Urinary bladder (tissue), 4 donors: ENCODE measurements around the gene TRIM8. TPM values are rescaled to one million over a fixed set of nuclear protein-coding genes. Genes with fewer than 3 reads are reported as not detected.
"Not testable (repeated sequence)": the region's sequence is repeated elsewhere in the genome, so short reads cannot be mapped to it uniquely, and the experiment has no call there.

Experiments
- DNase-seq: peaks from one replicate; pipeline ENCODE4 v3.0.0-alpha.2; 2015; ENCODE audit errors: extremely low spot score
- H3K27ac ChIP-seq: one replicate; pipeline ENCODE4 v1.5.1; 2013; ENCODE audit warnings: low read depth, mild to moderate bottlenecking, moderate library complexity
- H3K36me3 ChIP-seq: one replicate; pipeline ENCODE4 v1.6.1; 2013; ENCODE audit warnings: mild to moderate bottlenecking, moderate library complexity; ENCODE audit not compliant: insufficient read depth
- H3K4me1 ChIP-seq: one replicate; pipeline ENCODE4 v1.6.1; 2013; ENCODE audit warnings: mild to moderate bottlenecking, moderate library complexity; ENCODE audit not compliant: insufficient read depth
- H3K4me3 ChIP-seq: one replicate; pipeline ENCODE4 v1.5.1; 2013; ENCODE audit warnings: low read depth, low read length
- WGBS: extraction: QIAGEN DNeasy Blood & Tissue Kit; methylation state at CpG from one replicate; pipeline ENCODE4 v1.1.7; 2013; 5-methylcytosine and 5-hydroxymethylcytosine counted together
- polyA plus RNA-seq: library from polyadenylated mRNA; stranded (reverse); fragments of 200-250 nt; gene quantifications from one replicate; pipeline ENCODE4 v1.2.3, GENCODE V29; 2013
- total RNA-seq: library from RNA; depleted of rRNA; stranded (reverse); fragments of >200 nt; gene quantifications from one replicate; pipeline ENCODE4 v1.2.3, GENCODE V29; 2014
- donor health status: healthy with polysubstance abuse.
- donor health status: healthy.

The TRIM8 gene
- total and polyA plus RNA-seq, 2 donors, result 35.5 to 116 TPM

DNA sequence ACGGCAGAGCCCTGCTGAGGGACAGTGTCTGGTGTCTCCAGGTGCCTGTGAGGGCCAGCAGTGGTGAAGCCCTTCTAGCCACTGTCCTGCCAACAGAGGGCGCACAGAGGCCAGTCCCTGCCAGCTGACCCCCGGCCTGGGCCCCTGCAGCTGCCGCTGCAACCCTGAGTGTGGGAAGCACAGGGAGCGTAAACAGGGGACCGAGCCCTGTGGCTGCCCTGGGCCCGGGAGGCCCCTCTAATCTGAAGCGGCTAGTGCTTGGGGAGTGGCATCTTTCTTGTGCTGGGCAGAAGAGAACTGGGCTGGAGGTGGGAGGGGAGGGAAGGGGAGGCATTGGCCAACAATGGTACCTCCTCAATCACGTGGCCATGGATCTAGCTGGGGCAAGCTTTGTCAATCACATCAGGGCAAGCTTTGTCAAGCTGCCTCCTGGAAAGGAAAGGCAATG, 34.6 kb downstream of the TRIM8 start:
- H3K4me1 ChIP-seq, result no peaks in the 10 kb centered on the region
- DNase-seq, result no peak
- H3K36me3 ChIP-seq, result no peaks in the 10 kb centered on the region
- no peak overlapping the region for H3K27ac ChIP-seq
- WGBS, result 18% methylated on average over 9 of the region's 9 CpGs
- H3K4me3 ChIP-seq, result no peak overlapping the region

DNA sequence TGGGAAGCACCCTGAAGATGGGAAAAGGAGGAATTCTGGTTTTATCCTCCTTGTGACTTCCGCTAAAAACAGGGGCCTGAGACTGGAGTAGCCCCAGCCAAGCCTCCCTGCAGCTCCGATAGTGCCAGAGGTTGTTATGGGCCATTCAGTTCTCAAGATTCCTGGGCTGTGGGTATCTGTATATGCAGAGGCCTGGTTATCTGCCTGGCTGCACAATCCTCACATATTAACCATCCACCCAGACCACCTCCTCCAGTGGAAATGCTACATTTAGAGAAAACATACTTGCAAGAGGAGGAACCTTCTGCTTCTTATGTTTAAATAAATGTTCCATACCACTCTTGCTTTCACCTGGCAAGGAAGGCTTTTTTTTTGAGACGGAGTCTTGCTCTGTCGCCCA, 35.3 kb downstream of the TRIM8 start:
- Histone ChIP-seq H3K27ac (no peak overlapping the region), H3K4me3 (no peak overlapping the region), H3K4me1 (no peaks in the 10 kb centered on the region), H3K36me3 (no peaks in the 10 kb centered on the region)
- DNase-seq, result no peak
- 98% methylated on average over 4 of the region's 4 CpGs for WGBS

DNA sequence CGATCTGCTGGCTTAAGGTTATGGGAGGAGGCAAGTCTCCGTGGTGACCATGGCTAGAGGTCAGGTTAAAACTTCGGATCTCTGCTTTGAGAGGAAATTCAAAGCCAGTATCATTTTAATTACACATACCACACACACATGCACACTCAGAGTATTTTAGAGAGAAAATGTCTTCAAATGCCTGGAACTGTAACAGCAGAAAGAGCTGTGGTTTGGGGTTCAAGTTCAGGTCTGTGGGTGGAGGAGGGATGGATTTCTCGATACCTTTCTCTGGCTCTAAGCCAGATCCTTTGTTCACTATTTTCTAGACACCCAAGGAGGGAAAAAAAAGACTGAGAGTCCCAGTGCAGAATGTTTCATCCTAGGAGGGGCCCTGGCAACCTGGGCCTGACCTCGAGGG, 37.4 kb downstream of the TRIM8 start:
- Histone ChIP-seq H3K27ac (no peak overlapping the region), H3K36me3 (no peaks in the 10 kb centered on the region), H3K4me3 (no peak overlapping the region), H3K4me1 (no peaks in the 10 kb centered on the region)
- no peak for DNase-seq
- 94% methylated on average over 5 of the region's 5 CpGs for WGBS

DNA sequence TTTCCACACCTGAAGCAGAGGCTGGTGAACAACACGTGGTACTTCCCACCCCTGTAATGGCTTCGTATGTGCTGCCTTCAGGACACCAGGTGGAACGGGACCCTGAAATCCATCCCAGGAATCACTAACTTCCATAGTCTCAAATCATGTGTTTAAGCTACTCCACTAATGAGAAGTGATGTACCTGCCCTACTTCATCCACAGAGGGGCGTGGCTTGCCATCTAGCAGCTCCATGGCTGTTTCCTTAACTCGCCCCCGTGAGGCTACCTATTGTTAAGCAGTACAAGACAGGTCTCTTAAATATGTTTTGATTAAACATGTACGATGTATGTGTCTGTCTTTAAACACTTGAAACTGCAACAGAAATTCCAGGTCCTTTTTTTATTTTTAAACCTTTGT, 38.1 kb downstream of the TRIM8 start:
- no peaks in the 10 kb centered on the region for H3K4me1 ChIP-seq
- no peak overlapping the region for H3K4me3 ChIP-seq
- H3K27ac ChIP-seq, result no peak overlapping the region
- no peak for DNase-seq
- no peaks in the 10 kb centered on the region for H3K36me3 ChIP-seq
- WGBS, result 92% methylated on average over 7 of the region's 7 CpGs

DNA sequence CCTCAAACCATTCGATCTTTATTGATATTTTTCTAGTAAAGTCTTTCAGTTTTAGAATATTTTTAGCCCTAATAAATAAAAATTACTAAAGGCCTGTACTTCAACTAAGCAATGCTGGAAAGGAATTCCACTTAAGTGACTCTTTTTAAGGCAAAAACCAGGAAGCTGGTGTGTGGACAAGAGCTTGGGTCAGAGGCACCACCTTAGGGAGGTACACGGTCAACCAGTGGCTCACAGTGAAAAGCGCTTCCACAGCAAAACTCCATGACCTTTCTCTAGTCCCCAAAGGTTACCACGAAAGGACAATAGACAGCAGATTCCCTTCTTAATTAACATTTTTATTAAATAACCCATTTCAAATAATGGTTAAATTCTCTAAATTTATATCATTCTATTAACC, 38.7 kb downstream of the TRIM8 start:
- no peak for DNase-seq
- 93% methylated on average over 4 of the region's 4 CpGs for WGBS
- Histone ChIP-seq H3K27ac (no peak overlapping the region), H3K36me3 (no peaks in the 10 kb centered on the region), H3K4me3 (no peak overlapping the region), H3K4me1 (no peaks in the 10 kb centered on the region)

DNA sequence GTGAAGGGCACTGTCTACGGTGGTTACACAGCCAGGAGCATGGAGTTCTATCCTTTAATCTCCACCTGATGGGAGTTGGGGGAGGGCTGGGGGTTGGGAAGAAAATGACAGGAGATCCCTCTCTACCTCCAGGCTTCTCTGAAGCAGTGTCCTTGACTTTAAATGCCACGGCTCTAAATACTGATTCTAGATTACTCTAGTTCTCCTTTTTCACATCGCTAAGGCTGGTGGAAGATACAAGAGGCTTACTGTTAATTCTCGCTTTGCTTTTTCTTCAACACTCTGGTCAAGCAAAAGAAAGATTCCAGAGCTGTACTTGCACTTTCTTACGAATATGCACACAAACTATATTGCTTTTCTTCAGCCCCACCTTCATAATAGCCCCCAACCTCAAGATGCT, 39.5 kb downstream of the TRIM8 start:
- DNase-seq, result no peak
- no peaks in the 10 kb centered on the region for H3K36me3 ChIP-seq
- no peaks in the 10 kb centered on the region for H3K4me1 ChIP-seq
- WGBS, result 92% methylated on average over 5 of the region's 5 CpGs
- H3K4me3 ChIP-seq, result no peak overlapping the region
- no peak overlapping the region for H3K27ac ChIP-seq

- WGBS, result 51% methylated on average over 8 of the region's 8 CpGs
- Histone ChIP-seq H3K4me3 (no peak overlapping the region), H3K36me3 (no peaks in the 10 kb centered on the region), H3K4me1 (no peaks in the 10 kb centered on the region), H3K27ac (no peak overlapping the region)
- DNase-seq, result no peak
These were observed 47.2 kb downstream of the TRIM8 start for GRCh38 chr10:102691285-102692066.

DNA sequence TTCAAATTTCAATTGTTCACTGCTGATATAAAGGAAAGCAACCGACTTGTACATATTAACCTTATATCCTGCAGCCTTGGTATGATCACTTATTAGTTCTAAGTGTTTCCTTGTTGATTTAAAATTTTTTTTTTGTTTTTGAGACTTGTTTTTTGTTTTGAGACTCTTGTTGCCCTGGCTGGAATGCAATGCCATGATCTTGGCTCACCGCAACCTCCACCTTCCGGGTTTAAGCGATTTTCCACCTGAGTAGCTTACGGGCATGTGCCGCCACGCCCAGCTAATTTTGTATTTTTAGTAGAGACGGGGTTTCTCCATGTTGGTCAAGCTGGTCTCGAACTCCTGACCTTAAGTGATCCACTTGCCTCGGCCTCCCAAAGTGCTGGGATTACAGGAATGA, 51.1 kb downstream of the TRIM8 start:
- WGBS, result 97% methylated on average over 10 of the region's 10 CpGs

GRCh38 chr10:102696736-102697135, 52.5 kb downstream of the TRIM8 start:
- no peak for DNase-seq
- H3K36me3 ChIP-seq, result peaks cover 5% of the 10 kb centered on the region
- no peaks in the 10 kb centered on the region for H3K4me1 ChIP-seq
- H3K27ac ChIP-seq, result no peak overlapping the region
- H3K4me3 ChIP-seq, result no peak overlapping the region
- 96% methylated on average over 3 of the region's 3 CpGs for WGBS

More for the DNA sequence above, 51.1 kb downstream of the TRIM8 start:
- not testable (repeated sequence) for DNase-seq, H3K4me3 ChIP-seq, H3K27ac ChIP-seq, H3K4me1 ChIP-seq, H3K36me3 ChIP-seq

GRCh38 chr10:102698894-102699293, 54.6 kb downstream of the TRIM8 start:
- Histone ChIP-seq H3K4me3 (no peak overlapping the region), H3K27ac (no peak overlapping the region), H3K36me3 (peaks cover 5% of the 10 kb centered on the region), H3K4me1 (no peaks in the 10 kb centered on the region)
- 85% methylated on average over 2 of the region's 2 CpGs for WGBS
- no peak for DNase-seq

GRCh38 chr10:102701272-102701671, 57.0 kb downstream of the TRIM8 start:
- Histone ChIP-seq H3K4me1 (no peaks in the 10 kb centered on the region), H3K36me3 (peaks cover 5% of the 10 kb centered on the region), H3K4me3 (no peak overlapping the region), H3K27ac (no peak overlapping the region)
- 81% methylated on average over 3 of the region's 3 CpGs for WGBS
- DNase-seq, result no peak

DNA sequence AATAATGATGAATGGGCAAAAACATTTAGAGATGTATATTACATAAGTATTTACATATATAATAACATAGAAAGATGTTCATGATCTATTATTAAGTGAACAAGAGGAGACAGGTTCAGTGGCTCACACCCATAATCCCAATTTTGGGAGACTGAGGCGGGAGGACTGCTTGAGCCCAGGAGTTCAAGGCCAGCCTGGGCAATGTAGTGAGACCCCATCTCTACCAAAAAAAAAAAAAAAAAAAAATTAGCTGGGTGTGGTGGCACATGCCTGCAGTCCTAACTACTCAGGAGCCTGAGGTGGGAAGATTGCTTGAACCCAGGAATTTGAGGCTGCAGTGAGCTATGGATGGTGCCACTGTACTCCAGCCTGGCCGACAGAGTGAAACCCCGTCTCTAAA, 57.5 kb downstream of the TRIM8 start:
- Histone ChIP-seq H3K4me3 (no peak overlapping the region), H3K36me3 (peaks cover 3% of the 10 kb centered on the region), H3K27ac (no peak overlapping the region), H3K4me1 (no peaks in the 10 kb centered on the region)
- DNase-seq, result no peak
- WGBS, result 99% methylated on average over 3 of the region's 3 CpGs

DNA sequence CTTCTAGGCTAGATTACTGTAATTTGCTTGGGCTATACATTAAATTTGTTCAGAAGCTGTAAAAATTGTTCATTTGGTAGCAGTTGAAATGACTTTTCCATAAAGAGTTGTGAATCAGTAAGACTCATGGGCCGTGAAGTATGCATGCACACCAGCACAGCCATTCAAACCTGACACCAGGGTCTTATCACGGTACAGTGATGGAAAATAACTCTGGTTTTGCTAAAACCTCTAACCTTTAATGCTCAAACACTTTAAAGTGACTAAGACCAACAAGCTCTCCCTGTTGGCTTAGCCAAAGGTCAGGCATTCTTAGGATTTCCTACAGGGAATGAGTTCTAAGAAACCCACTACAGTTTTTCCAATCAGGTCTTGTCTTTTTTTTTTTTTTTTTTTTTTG, 58.5 kb downstream of the TRIM8 start:
- no peak overlapping the region for H3K4me3 ChIP-seq
- 78% methylated on average over 2 of the region's 2 CpGs for WGBS
- H3K36me3 ChIP-seq, result peaks cover 2% of the 10 kb centered on the region
- no peak for DNase-seq
- no peak overlapping the region for H3K27ac ChIP-seq
- H3K4me1 ChIP-seq, result no peaks in the 10 kb centered on the region

DNA sequence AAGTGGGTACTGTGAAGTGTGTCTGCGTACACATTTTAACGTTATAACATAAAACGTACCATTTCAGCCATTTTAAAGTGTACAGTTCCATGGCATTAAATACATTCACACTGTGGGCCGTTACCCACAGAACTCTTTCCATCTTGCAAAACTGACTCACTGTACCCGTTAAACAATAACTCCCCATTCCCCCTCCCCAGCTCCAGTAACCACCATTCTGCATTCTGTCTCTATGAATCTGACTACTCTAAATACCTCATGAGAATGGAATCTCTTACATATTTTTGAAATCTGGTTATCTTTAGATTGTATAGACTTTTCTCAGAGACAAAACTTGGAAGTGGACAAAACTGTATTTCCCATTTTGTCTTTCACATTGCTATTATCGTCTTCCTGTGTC, 60.6 kb downstream of the TRIM8 start:
- DNase-seq, result no peak
- WGBS, result 66% methylated on average over 6 of the region's 6 CpGs

More for the DNA sequence above, 60.6 kb downstream of the TRIM8 start:
- no peak overlapping the region for H3K27ac ChIP-seq
- no peak overlapping the region for H3K4me3 ChIP-seq
- no peaks in the 10 kb centered on the region for H3K4me1 ChIP-seq
- no peaks in the 10 kb centered on the region for H3K36me3 ChIP-seq
